ENCODE results near the gene MCF2L.

The MCF2L gene

DNA sequence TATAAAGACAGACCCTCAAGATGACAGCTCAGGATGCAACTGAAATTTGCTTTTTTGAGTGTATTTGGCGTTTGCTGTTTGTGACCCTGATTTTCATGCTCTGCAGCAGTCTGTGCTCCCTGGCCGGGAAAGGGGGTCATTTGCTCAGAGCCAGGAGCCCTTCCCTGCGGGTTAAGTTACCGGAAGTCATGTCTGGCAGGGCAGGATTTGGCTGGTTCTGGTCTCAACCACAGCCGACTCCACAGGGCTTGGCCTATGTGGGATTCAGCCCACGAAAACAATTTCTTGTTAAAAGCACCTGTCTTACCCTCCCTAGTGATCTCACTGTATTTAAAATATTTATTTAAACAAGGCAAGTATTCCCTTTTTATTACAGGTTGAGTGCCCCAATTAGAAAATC, 22.6 kb downstream of the MCF2L start:
- H3K27me3 ChIP-seq (ENCODE audit: low read length): no peaks in the 10 kb centered on the region
- no peak overlapping the region for H3K27ac ChIP-seq (ENCODE audit: low read depth, low read length)
- H3K79me2 ChIP-seq (ENCODE audit: insufficient read depth, low read length): no peaks in the 10 kb centered on the region
- H3K9me2 ChIP-seq (replicated peaks; ENCODE audit: insufficient read depth, low read length): no peaks in the 10 kb centered on the region
- H3K4me3 ChIP-seq (ENCODE audit: insufficient read depth, low read length, poor library complexity, severe bottlenecking): no peak overlapping the region
- H3K4me2 ChIP-seq (ENCODE audit: low read depth, low read length, poor library complexity, severe bottlenecking): no peak overlapping the region
- no peaks in the 10 kb centered on the region for H4K20me1 ChIP-seq (ENCODE audit: low read depth, low read length)
- no peak overlapping the region for H3K9ac ChIP-seq (ENCODE audit: low read length)
- H2AFZ ChIP-seq (ENCODE audit: low read depth, low read length, severe bottlenecking): no peak overlapping the region
- no peaks in the 10 kb centered on the region for H3F3A ChIP-seq (ENCODE audit: insufficient read depth)
- no peaks in the 10 kb centered on the region for H3K9me3 ChIP-seq (ENCODE audit: insufficient read depth, low read length)
- no peaks in the 10 kb centered on the region for H3K36me3 ChIP-seq (ENCODE audit: low read length)
- TF ChIP-seq CTCF (IDR thresholded peaks at IDR 0.05; ENCODE audit: insufficient read depth, low read length, poor library complexity, severe bottlenecking): no peak
- TF ChIP-seq EZH2phosphoT487 (conservative IDR thresholded peaks at IDR 0.05; ENCODE audit: low read length): no peak

DNA sequence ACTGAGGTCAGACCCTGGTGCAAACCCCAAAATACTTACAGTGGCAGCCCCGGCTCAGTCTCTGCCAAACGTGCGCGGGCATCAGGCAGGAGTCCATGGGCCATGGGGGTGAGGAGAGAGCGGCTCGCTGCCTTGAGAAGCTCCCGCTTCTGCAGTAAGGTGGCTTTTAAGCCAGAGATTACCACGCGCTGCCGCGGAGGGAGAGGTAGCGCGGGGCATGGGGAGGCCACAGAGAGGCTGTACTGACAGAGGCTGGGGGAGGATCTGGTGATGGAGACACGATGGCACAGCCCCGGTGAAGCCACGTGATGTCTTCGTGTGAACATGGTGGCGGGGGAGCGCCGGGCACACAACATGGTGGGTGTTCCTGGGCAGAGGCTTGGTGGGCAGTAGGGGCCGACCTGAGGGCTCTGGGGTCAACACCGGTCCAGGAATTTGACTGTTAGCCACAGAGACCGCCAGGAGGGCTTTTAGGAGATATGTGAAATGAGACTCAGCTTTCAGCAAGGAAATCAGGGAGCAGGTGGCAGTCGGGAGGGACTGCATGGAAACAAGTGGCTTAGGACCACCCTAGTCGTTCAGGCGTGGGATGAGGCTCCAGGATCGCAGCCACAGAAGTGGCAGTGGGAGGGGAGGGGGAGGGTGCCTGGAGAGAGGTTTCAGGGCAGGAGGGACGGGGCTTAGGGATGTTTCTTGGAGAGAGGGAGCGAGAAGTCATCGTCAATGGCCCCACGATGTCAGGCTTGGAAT, 24.1 kb downstream of the MCF2L start:
- no peak overlapping the region for H3K4me2 ChIP-seq (ENCODE audit: low read depth, low read length, poor library complexity, severe bottlenecking)

DNA sequence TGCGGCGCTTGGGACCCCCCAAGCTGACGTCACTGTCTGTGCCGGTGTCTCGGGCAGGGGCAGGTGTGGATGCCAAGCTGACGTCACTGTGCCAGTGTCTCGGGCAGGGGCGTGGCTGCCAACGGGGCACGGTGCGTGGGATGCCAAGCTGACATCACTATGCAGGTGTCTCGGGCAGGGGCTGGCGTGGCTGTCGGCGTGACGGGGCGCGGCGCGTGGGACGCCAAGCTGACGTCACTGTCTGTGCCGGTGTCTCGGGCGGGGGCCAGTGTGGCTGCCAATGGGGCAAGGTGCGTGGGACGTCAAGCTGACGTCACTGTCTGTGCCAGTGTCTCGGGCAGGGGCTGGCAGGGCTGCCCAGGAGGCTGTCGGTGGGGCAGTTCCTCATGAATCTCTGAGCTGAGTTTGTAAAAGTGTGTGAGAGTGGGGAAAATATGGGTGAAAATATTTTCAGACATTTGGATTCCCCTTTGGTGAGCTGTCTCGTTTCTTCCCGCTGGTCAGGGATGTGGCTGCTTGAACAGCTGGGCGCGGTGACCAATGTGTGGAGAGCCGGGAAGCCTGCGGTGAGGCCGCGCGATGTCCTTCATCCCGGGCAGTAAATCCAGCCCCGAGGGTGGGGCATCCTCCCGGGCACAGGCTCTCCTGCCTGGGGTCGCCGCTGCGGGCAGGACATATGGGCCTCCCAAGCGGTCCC, 25.2 kb downstream of the MCF2L start:
- Histone ChIP-seq H3K27ac (ENCODE audit: low read depth, low read length) (no peak overlapping the region), H2AFZ (ENCODE audit: low read depth, low read length, severe bottlenecking) (no peak overlapping the region)

More for the DNA sequence above, 24.1 kb downstream of the MCF2L start:
- H3K4me3 ChIP-seq (ENCODE audit: insufficient read depth, low read length, poor library complexity, severe bottlenecking): no peak overlapping the region
- no peak for TF ChIP-seq CTCF (IDR thresholded peaks at IDR 0.05; ENCODE audit: insufficient read depth, low read length, poor library complexity, severe bottlenecking)
- no peak for TF ChIP-seq EZH2phosphoT487 (conservative IDR thresholded peaks at IDR 0.05; ENCODE audit: low read length)
- H2AFZ ChIP-seq (ENCODE audit: low read depth, low read length, severe bottlenecking): no peak overlapping the region
- H3K9me3 ChIP-seq (ENCODE audit: insufficient read depth, low read length): no peaks in the 10 kb centered on the region
- H4K20me1 ChIP-seq (ENCODE audit: low read depth, low read length): no peaks in the 10 kb centered on the region
- H3K27me3 ChIP-seq (ENCODE audit: low read length): no peaks in the 10 kb centered on the region
- no peaks in the 10 kb centered on the region for H3F3A ChIP-seq (ENCODE audit: insufficient read depth)
- no peak overlapping the region for H3K27ac ChIP-seq (ENCODE audit: low read depth, low read length)
- no peak overlapping the region for H3K9ac ChIP-seq (ENCODE audit: low read length)
- H3K36me3 ChIP-seq (ENCODE audit: low read length): no peaks in the 10 kb centered on the region
- no peaks in the 10 kb centered on the region for H3K9me2 ChIP-seq (replicated peaks; ENCODE audit: insufficient read depth, low read length)
- H3K79me2 ChIP-seq (ENCODE audit: insufficient read depth, low read length): no peaks in the 10 kb centered on the region

More for the DNA sequence above, 25.2 kb downstream of the MCF2L start:
- H3K4me3 ChIP-seq (ENCODE audit: insufficient read depth, low read length, poor library complexity, severe bottlenecking): no peak overlapping the region
- no peaks in the 10 kb centered on the region for H3K9me3 ChIP-seq (ENCODE audit: insufficient read depth, low read length)
- H3K9me2 ChIP-seq (replicated peaks; ENCODE audit: insufficient read depth, low read length): no peaks in the 10 kb centered on the region
- no peaks in the 10 kb centered on the region; the same call in 1 of the 2 replicates for H4K20me1 ChIP-seq (ENCODE audit: low read depth, low read length)
- H3K27me3 ChIP-seq (ENCODE audit: low read length): no peaks in the 10 kb centered on the region
- no peak overlapping the region for H3K4me2 ChIP-seq (ENCODE audit: low read depth, low read length, poor library complexity, severe bottlenecking)
- no peak overlapping the region for H3K9ac ChIP-seq (ENCODE audit: low read length)
- no peaks in the 10 kb centered on the region for H3F3A ChIP-seq (ENCODE audit: insufficient read depth)
- no peaks in the 10 kb centered on the region for H3K36me3 ChIP-seq (ENCODE audit: low read length)
- H3K79me2 ChIP-seq (ENCODE audit: insufficient read depth, low read length): no peaks in the 10 kb centered on the region
- TF ChIP-seq CTCF (IDR thresholded peaks at IDR 0.05; ENCODE audit: insufficient read depth, low read length, poor library complexity, severe bottlenecking) (no peak), EZH2phosphoT487 (conservative IDR thresholded peaks at IDR 0.05; ENCODE audit: low read length) (no peak)
